ENCODE measurements around the gene STPG4. TPM values are rescaled to one million over a fixed set of nuclear protein-coding genes. Genes with fewer than 3 reads are reported as not detected.
A peak's percentile ranks its signal among the peaks of the same experiment; 100 is the strongest.

STPG4 gene
- total RNA-seq, 1 donor from 2014 or later: 0.64 TPM

DNA sequence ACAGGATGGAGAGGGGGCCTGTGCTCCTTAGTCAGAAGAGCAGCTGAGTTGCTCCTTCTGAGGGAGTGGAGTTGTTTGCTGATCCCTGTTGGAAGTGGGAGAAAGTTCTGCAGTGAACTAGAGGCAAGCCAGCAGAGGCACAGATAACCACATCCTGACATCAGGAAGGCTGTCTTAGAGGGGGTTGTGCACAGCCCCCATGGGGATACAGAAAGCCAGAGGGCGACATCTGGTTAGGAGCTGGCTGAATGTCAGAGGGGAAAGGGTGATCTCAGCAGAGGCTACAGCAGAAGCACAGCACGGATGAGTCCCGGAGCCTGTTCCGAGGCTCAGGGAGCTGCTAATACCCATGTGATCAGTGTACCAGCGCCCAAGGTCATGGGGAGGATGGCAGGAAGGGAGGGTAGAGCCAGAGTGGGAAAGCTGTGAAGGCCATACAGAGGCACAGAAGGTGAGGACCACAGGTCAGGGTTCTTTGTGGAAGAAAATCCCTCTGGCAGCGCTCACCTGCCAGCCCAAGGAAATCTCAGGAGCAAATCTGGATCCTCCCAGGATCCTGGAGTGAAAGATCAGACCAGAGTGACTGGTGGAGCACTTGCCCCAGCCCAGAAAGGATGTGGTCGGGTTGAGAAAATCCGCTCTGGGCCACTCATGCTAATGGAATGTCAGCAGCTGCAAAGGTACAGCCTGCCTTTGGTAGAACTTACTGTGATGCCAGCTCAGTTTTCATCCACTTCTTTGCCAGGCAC is 111.8 kb downstream of the STPG4 start:
- H3K9ac ChIP-seq (ENCODE audit: low read length): peak overlapping the region; percentile 85
- DNase-seq (ENCODE audit: low read depth) (peak; percentile 93), FAIRE-seq (peak; percentile 99)
- H3K9me3 ChIP-seq (ENCODE audit: insufficient read depth, low read depth, low read length): no peaks in the 10 kb centered on the region
- H3K27me3 Mint-ChIP-seq (ENCODE audit: low read depth, unreplicated experiment): no peaks in the 10 kb centered on the region
- H3K27ac Mint-ChIP-seq (ENCODE audit: unreplicated experiment): peak overlapping the region; percentile 100
- H3K36me3 ChIP-seq (ENCODE audit: insufficient read depth, low read length): peaks cover 5% of the 10 kb centered on the region
- no peaks in the 10 kb centered on the region for H3K9me3 Mint-ChIP-seq (ENCODE audit: unreplicated experiment)
- H3K4me3 Mint-ChIP-seq (ENCODE audit: unreplicated experiment): peak overlapping the region; percentile 70
- H3K4me3 ChIP-seq (ENCODE audit: insufficient read depth, low read depth, low read length): peak overlapping the region; percentile 45
- H3K27me3 ChIP-seq (ENCODE audit: insufficient read depth, low read length): no peaks in the 10 kb centered on the region
- peaks cover 14% of the 10 kb centered on the region for H3K36me3 Mint-ChIP-seq (ENCODE audit: low read depth, unreplicated experiment)
- TF ChIP-seq, protein P1, sequence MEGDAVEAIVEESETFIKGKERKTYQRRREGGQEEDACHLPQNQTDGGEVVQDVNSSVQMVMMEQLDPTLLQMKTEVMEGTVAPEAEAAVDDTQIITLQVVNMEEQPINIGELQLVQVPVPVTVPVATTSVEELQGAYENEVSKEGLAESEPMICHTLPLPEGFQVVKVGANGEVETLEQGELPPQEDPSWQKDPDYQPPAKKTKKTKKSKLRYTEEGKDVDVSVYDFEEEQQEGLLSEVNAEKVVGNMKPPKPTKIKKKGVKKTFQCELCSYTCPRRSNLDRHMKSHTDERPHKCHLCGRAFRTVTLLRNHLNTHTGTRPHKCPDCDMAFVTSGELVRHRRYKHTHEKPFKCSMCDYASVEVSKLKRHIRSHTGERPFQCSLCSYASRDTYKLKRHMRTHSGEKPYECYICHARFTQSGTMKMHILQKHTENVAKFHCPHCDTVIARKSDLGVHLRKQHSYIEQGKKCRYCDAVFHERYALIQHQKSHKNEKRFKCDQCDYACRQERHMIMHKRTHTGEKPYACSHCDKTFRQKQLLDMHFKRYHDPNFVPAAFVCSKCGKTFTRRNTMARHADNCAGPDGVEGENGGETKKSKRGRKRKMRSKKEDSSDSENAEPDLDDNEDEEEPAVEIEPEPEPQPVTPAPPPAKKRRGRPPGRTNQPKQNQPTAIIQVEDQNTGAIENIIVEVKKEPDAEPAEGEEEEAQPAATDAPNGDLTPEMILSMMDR (IDR thresholded peaks at IDR 0.05; ENCODE audit: insufficient read depth, low read depth, low read length): no peak
- TF ChIP-seq EZH2 (IDR thresholded peaks at IDR 0.05; ENCODE audit: insufficient read depth, low read length): no peak
- H3K4me1 ChIP-seq (ENCODE audit: insufficient read depth, low read length): peaks cover 38% of the 10 kb centered on the region
- H3K4me2 ChIP-seq (ENCODE audit: low read length): peak overlapping the region; percentile 86
- peak overlapping the region; percentile 98 for H3K27ac ChIP-seq (ENCODE audit: low read depth, low read length)
- no peaks in the 10 kb centered on the region for H3K79me2 ChIP-seq (ENCODE audit: insufficient read depth, low read length)
- peaks cover 42% of the 10 kb centered on the region for H3K4me1 Mint-ChIP-seq (ENCODE audit: low read depth, unreplicated experiment)
- no peaks in the 10 kb centered on the region for H4K20me1 ChIP-seq (ENCODE audit: insufficient read depth, low read length)
- H2AFZ ChIP-seq (ENCODE audit: low read depth, low read length): peak overlapping the region; percentile 41

- H3K27ac ChIP-seq (ENCODE audit: low read depth, low read length): peak overlapping the region; percentile 98
- no peak overlapping the region for H3K4me3 Mint-ChIP-seq (ENCODE audit: unreplicated experiment)
Measured at GRCh38 chr2:47041891-47042684, 113.0 kb downstream of the STPG4 start.

More at GRCh38 chr2:47041891-47042684, 113.0 kb downstream of the STPG4 start:
- no peak for TF ChIP-seq EZH2 (IDR thresholded peaks at IDR 0.05; ENCODE audit: insufficient read depth, low read length)
- TF ChIP-seq, protein P1 (IDR thresholded peaks at IDR 0.05; ENCODE audit: insufficient read depth, low read depth, low read length): no peak
- Histone ChIP-seq H3K4me1 (ENCODE audit: insufficient read depth, low read length) (peaks cover 38% of the 10 kb centered on the region), H2AFZ (ENCODE audit: low read depth, low read length) (no peak overlapping the region), H3K27me3 (ENCODE audit: insufficient read depth, low read length) (no peaks in the 10 kb centered on the region), H4K20me1 (ENCODE audit: insufficient read depth, low read length) (no peaks in the 10 kb centered on the region), H3K9ac (ENCODE audit: low read length) (peak overlapping the region; percentile 85), H3K36me3 (ENCODE audit: insufficient read depth, low read length) (peaks cover 12% of the 10 kb centered on the region), H3K4me3 (ENCODE audit: insufficient read depth, low read depth, low read length) (peak overlapping the region; percentile 45), H3K79me2 (ENCODE audit: insufficient read depth, low read length) (no peaks in the 10 kb centered on the region), H3K9me3 (ENCODE audit: insufficient read depth, low read depth, low read length) (no peaks in the 10 kb centered on the region), H3K4me2 (ENCODE audit: low read length) (peak overlapping the region; percentile 86)
- H3K27me3 Mint-ChIP-seq (ENCODE audit: low read depth, unreplicated experiment): no peaks in the 10 kb centered on the region
- peaks cover 42% of the 10 kb centered on the region for H3K4me1 Mint-ChIP-seq (ENCODE audit: low read depth, unreplicated experiment)
- H3K36me3 Mint-ChIP-seq (ENCODE audit: low read depth, unreplicated experiment): peaks cover 13% of the 10 kb centered on the region
- FAIRE-seq (no peak), DNase-seq (ENCODE audit: low read depth) (no peak)
- no peaks in the 10 kb centered on the region for H3K9me3 Mint-ChIP-seq (ENCODE audit: unreplicated experiment)
- H3K27ac Mint-ChIP-seq (ENCODE audit: unreplicated experiment): peak overlapping the region; percentile 100

Data from astrocyte (in vitro differentiated cells and primary cell).